WTC11 (cell line): Measurements from ENCODE around the gene PRR30. TPM values are rescaled to one million over a fixed set of nuclear protein-coding genes. Genes with fewer than 3 reads are reported as not detected.

Experiments used
- ATAC-seq: fragments of 200-7000 bp; cut with Tn5 transposase; 2 replicates; pipeline ENCODE4 v1.10.0; 2021; ENCODE audit warnings: mild to moderate bottlenecking, moderate library complexity
- CTCF ChIA-PET: fragments of 300-600 bp; sonication (Branson Sonifier 250); formaldehyde crosslinking; loops from one replicate; lab custom pipeline; 2021; ENCODE audit warnings: antibody characterized with exemption; lab: Charles Lee
- POLR2A ChIA-PET: fragments of 350-600 bp; sonication (Branson Sonifier 250); formaldehyde crosslinking; loops from one replicate; lab custom pipeline; 2021; ENCODE audit warnings: antibody characterized with exemption; lab: Charles Lee
- DNase-seq: peaks from one replicate; pipeline ENCODE4 v3.0.0; 2021; ENCODE audit warnings: low spot score
- H3K27ac Mint-ChIP-seq: 2 replicates; pipeline ENCODE4 v1.8.0; 2021; ENCODE audit warnings: mixed read lengths
- H3K27me3 Mint-ChIP-seq: 2 replicates; pipeline ENCODE4 v1.8.0; 2021; ENCODE audit warnings: low read depth, mild to moderate bottlenecking, moderate library complexity, mixed read lengths
- H3K36me3 Mint-ChIP-seq: 2 replicates; pipeline ENCODE4 v1.8.0; 2021; ENCODE audit warnings: mixed read lengths
- H3K4me1 Mint-ChIP-seq: 2 replicates; pipeline ENCODE4 v1.8.0; 2022; ENCODE audit warnings: mixed read lengths
- H3K4me3 Mint-ChIP-seq: 2 replicates; pipeline ENCODE4 v1.8.0; 2021; ENCODE audit warnings: mild to moderate bottlenecking, moderate library complexity, mixed read lengths
- H3K9me3 Mint-ChIP-seq: 2 replicates; pipeline ENCODE4 v1.8.0; 2021; ENCODE audit warnings: mixed read lengths
- ATF1 ChIP-seq: sonication (generic); formaldehyde crosslinking; IDR thresholded peaks from 2 replicates; pipeline ENCODE4 v1.8.1; 2023; ENCODE audit warnings: mild to moderate bottlenecking, moderate library complexity, missing genetic modification reagents
- ESRRA ChIP-seq: sonication (generic); formaldehyde crosslinking; IDR thresholded peaks from 2 replicates; pipeline ENCODE4 v1.8.1; 2022; ENCODE audit warnings: mild to moderate bottlenecking, missing genetic modification reagents, borderline replicate concordance
- FOXK1 ChIP-seq: sonication (generic); formaldehyde crosslinking; IDR thresholded peaks from 2 replicates; pipeline ENCODE4 v1.8.0; 2022; ENCODE audit warnings: mild to moderate bottlenecking, moderate library complexity, missing genetic modification reagents
- GABPB1 ChIP-seq: sonication (generic); formaldehyde crosslinking; IDR thresholded peaks from 2 replicates; pipeline ENCODE4 v1.8.1; 2023; ENCODE audit warnings: mild to moderate bottlenecking, missing genetic modification reagents
- SMAD4 ChIP-seq: sonication (generic); formaldehyde crosslinking; IDR thresholded peaks from 2 replicates; pipeline ENCODE4 v1.8.0; 2022; ENCODE audit warnings: mild to moderate bottlenecking, missing genetic modification reagents
- SP1 ChIP-seq: sonication (generic); formaldehyde crosslinking; conservative IDR thresholded peaks from 2 replicates; pipeline ENCODE4 v1.8.1; 2022; ENCODE audit warnings: missing genetic modification reagents
- TEAD1 ChIP-seq: sonication (generic); formaldehyde crosslinking; IDR thresholded peaks from 2 replicates; pipeline ENCODE4 v1.8.0; 2022; ENCODE audit warnings: mild to moderate bottlenecking, missing genetic modification reagents
- ZBTB21 ChIP-seq: sonication (generic); formaldehyde crosslinking; IDR thresholded peaks from 2 replicates; pipeline ENCODE4 v1.8.1; 2023; ENCODE audit warnings: mild to moderate bottlenecking, missing genetic modification reagents, borderline replicate concordance
- ZNF121 ChIP-seq: sonication (generic); formaldehyde crosslinking; IDR thresholded peaks from 2 replicates; pipeline ENCODE4 v1.8.0; 2023; ENCODE audit warnings: missing genetic modification reagents
- ZNF138 ChIP-seq: sonication (generic); formaldehyde crosslinking; conservative IDR thresholded peaks from 2 replicates; pipeline ENCODE4 v1.8.1; 2022; ENCODE audit warnings: mild to moderate bottlenecking, moderate library complexity, missing genetic modification reagents
- ZNF219 ChIP-seq: sonication (generic); formaldehyde crosslinking; IDR thresholded peaks from 2 replicates; pipeline ENCODE4 v1.8.0; 2023; ENCODE audit warnings: missing genetic modification reagents, mild to moderate bottlenecking, borderline replicate concordance
- ZNF423 ChIP-seq: fragments of 250-450 bp; sonication (Bioruptor Pico); IDR thresholded peaks from 2 replicates; pipeline ENCODE4 v2.1.2; 2022; ENCODE audit warnings: mild to moderate bottlenecking, moderate library complexity
- total RNA-seq: library from RNA; stranded (reverse); gene quantifications from 3 replicates; pipeline ENCODE4 v1.2.3, GENCODE V29; 2021
- TF ChIP-seq, protein P1 (sequence below): sonication (generic); formaldehyde crosslinking; IDR thresholded peaks from 2 replicates; pipeline ENCODE4 v1.8.1; 2023; ENCODE audit warnings: mild to moderate bottlenecking, missing genetic modification reagents, borderline replicate concordance
- TF ChIP-seq, protein P2 (sequence below): fragments of 250-450 bp; sonication (Bioruptor Pico); conservative IDR thresholded peaks from 2 replicates; pipeline ENCODE4 v1.9.0; 2021; ENCODE audit warnings: mild to moderate bottlenecking
- TF ChIP-seq, protein P3 (sequence below): sonication (generic); formaldehyde crosslinking; IDR thresholded peaks from 2 replicates; pipeline ENCODE4 v1.8.1; 2023; ENCODE audit warnings: mild to moderate bottlenecking, missing genetic modification reagents
- TF ChIP-seq, protein P4 (sequence below): sonication (generic); formaldehyde crosslinking; IDR thresholded peaks from 2 replicates; pipeline ENCODE4 v1.8.0; 2022; ENCODE audit warnings: missing genetic modification reagents
- TF ChIP-seq, protein P5 (sequence below): sonication (generic); formaldehyde crosslinking; IDR thresholded peaks from 2 replicates; pipeline ENCODE4 v1.8.1; 2022; ENCODE audit warnings: missing genetic modification reagents, borderline replicate concordance

The PRR30 gene
- total RNA-seq, 1 experiment from 2014 or later = not detected

DNA sequence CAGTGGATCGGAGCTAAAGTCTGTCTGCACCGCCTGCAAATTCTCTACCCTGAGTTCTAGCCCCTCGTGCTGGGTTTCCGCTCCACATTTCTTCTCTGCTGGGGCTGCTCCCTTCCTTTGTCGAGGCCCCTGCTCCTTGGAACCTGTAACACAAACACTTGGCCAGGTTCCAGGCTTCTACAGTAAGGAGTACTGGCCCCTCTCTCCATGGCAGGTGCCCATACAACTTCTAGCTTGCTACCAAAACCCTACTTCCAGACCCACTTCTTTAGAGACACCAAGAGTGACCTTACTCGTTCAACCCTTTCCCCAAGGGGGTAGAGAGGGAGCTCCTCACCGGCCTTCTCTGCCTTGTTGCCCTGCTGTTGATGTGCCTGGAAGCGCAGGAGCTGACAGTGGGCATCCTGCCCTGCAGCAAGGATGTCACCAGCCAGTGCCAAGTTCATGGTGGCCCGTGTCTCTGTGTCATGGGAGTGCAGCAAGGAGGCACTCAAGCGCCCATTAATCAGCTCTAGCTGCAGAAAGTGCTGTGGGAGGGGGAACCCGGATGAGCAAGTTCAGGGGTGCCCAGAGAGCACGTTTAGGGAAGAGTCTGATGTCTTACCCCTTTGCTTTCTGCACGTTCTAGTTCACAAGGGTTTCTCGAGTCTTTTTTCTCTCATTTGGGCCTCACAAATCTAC is 5.9 kb downstream of the PRR30 start:
- no peak for ATAC-seq
- CTCF ChIA-PET = interaction anchor here (0.7 to 3.3 kb wide), 39 partner anchors 10 to 172 kb away, joined by 3 to 50 read pairs (median 5); partner anchors contain the start of genes ABHD1, ATRAID, CAD and CGREF1
- H3K9me3 Mint-ChIP-seq = no peaks in the 10 kb centered on the region

DNA sequence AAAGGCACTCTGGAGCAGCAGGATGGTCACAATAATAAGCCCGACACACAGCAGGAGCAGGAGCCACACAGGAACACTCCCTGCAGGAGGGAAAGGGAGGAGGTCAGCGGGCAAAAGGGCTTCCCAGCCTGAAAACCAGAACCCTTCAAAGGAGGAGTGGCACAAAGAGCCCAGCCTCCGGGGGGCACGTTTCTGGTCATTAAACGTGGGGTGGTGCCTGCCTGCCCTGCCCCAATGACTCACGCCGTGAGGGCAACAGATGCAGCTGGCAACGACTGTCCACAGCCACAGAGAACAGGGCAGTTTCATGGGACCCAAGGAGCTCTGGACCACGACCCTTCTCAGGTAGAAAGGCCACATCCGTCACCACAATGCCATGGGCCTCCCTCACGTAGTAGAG is 7.8 kb downstream of the PRR30 start:
- H3K9me3 Mint-ChIP-seq = no peaks in the 10 kb centered on the region
- H3K36me3 Mint-ChIP-seq = peaks cover 21% of the 10 kb centered on the region
- DNase-seq = no peak
- H3K4me1 Mint-ChIP-seq = peaks cover 14% of the 10 kb centered on the region
- POLR2A ChIA-PET = no interaction called here
- no peak for ATAC-seq
- no peaks in the 10 kb centered on the region; the same call in 1 of the 2 replicates for H3K27me3 Mint-ChIP-seq
- CTCF ChIA-PET = interaction anchor here (0.8 to 1.2 kb wide), 2 partner anchors 39 to 44 kb away, joined by 3 read pairs; partner anchors contain the start of gene KHK
- H3K27ac Mint-ChIP-seq = no peak overlapping the region
- no peak overlapping the region for H3K4me3 Mint-ChIP-seq
- TF ChIP-seq ZNF219 (CRISPR knock-in tag) (no peak), ESRRA (no peak), ZNF138 (CRISPR knock-in tag) (no peak)
- TF ChIP-seq, protein P1, sequence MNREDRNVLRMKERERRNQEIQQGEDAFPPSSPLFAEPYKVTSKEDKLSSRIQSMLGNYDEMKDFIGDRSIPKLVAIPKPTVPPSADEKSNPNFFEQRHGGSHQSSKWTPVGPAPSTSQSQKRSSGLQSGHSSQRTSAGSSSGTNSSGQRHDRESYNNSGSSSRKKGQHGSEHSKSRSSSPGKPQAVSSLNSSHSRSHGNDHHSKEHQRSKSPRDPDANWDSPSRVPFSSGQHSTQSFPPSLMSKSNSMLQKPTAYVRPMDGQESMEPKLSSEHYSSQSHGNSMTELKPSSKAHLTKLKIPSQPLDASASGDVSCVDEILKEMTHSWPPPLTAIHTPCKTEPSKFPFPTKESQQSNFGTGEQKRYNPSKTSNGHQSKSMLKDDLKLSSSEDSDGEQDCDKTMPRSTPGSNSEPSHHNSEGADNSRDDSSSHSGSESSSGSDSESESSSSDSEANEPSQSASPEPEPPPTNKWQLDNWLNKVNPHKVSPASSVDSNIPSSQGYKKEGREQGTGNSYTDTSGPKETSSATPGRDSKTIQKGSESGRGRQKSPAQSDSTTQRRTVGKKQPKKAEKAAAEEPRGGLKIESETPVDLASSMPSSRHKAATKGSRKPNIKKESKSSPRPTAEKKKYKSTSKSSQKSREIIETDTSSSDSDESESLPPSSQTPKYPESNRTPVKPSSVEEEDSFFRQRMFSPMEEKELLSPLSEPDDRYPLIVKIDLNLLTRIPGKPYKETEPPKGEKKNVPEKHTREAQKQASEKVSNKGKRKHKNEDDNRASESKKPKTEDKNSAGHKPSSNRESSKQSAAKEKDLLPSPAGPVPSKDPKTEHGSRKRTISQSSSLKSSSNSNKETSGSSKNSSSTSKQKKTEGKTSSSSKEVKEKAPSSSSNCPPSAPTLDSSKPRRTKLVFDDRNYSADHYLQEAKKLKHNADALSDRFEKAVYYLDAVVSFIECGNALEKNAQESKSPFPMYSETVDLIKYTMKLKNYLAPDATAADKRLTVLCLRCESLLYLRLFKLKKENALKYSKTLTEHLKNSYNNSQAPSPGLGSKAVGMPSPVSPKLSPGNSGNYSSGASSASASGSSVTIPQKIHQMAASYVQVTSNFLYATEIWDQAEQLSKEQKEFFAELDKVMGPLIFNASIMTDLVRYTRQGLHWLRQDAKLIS (CRISPR knock-in tag) = no peak
- TF ChIP-seq, protein P2, sequence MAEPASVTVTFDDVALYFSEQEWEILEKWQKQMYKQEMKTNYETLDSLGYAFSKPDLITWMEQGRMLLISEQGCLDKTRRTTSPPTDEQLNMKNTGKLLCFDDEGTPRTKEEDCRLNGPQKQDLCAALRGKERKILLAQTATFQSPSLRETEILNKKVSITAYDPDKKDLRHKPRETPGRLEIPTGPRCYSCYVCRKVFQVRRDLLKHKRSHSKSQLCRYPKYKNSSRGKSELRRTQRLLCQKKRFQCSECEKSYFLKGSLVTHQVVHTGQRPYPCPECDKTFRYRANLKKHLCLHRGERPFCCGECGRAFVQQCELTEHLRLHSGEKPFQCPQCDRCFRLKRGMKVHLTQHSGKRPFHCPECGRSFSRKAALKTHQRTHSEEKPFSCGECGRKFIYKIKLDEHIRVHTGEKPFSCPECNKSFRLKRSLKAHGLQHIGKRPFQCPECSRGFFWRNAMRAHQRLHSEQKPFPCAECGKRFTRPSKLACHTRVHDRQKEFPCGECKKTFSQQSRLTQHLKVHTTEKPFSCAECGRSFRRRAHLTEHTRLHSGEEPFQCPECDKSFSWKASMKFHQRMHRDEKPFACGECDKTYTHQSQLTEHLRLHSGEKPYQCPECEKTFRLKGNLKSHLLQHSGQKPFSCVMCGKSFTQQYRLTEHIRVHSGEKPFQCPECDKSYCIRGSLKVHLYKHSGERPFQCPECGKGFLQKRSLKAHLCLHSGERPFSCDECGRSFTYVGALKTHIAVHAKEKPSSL (CRISPR knock-in tag) = no peak

More for the DNA sequence above, 5.9 kb downstream of the PRR30 start:
- Mint-ChIP-seq H3K27me3 (peaks cover 4% of the 10 kb centered on the region), H3K36me3 (peaks cover 21% of the 10 kb centered on the region), H3K4me1 (peaks cover 14% of the 10 kb centered on the region)
- TF ChIP-seq, protein P3, sequence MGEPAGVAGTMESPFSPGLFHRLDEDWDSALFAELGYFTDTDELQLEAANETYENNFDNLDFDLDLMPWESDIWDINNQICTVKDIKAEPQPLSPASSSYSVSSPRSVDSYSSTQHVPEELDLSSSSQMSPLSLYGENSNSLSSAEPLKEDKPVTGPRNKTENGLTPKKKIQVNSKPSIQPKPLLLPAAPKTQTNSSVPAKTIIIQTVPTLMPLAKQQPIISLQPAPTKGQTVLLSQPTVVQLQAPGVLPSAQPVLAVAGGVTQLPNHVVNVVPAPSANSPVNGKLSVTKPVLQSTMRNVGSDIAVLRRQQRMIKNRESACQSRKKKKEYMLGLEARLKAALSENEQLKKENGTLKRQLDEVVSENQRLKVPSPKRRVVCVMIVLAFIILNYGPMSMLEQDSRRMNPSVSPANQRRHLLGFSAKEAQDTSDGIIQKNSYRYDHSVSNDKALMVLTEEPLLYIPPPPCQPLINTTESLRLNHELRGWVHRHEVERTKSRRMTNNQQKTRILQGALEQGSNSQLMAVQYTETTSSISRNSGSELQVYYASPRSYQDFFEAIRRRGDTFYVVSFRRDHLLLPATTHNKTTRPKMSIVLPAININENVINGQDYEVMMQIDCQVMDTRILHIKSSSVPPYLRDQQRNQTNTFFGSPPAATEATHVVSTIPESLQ = no peak
- TF ChIP-seq, protein P4, sequence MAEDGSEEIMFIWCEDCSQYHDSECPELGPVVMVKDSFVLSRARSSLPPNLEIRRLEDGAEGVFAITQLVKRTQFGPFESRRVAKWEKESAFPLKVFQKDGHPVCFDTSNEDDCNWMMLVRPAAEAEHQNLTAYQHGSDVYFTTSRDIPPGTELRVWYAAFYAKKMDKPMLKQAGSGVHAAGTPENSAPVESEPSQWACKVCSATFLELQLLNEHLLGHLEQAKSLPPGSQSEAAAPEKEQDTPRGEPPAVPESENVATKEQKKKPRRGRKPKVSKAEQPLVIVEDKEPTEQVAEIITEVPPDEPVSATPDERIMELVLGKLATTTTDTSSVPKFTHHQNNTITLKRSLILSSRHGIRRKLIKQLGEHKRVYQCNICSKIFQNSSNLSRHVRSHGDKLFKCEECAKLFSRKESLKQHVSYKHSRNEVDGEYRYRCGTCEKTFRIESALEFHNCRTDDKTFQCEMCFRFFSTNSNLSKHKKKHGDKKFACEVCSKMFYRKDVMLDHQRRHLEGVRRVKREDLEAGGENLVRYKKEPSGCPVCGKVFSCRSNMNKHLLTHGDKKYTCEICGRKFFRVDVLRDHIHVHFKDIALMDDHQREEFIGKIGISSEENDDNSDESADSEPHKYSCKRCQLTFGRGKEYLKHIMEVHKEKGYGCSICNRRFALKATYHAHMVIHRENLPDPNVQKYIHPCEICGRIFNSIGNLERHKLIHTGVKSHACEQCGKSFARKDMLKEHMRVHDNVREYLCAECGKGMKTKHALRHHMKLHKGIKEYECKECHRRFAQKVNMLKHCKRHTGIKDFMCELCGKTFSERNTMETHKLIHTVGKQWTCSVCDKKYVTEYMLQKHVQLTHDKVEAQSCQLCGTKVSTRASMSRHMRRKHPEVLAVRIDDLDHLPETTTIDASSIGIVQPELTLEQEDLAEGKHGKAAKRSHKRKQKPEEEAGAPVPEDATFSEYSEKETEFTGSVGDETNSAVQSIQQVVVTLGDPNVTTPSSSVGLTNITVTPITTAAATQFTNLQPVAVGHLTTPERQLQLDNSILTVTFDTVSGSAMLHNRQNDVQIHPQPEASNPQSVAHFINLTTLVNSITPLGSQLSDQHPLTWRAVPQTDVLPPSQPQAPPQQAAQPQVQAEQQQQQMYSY (CRISPR knock-in tag) = no peak
- TF ChIP-seq TEAD1 (CRISPR knock-in tag) (no peak), ZNF423 (CRISPR knock-in tag) (no peak), ZNF121 (CRISPR knock-in tag) (no peak), FOXK1 (CRISPR knock-in tag) (no peak), ATF1 (CRISPR knock-in tag) (no peak), SMAD4 (no peak), GABPB1 (no peak), ZBTB21 (CRISPR knock-in tag) (no peak), SP1 (CRISPR knock-in tag) (no peak)
- TF ChIP-seq, protein P2 (CRISPR knock-in tag) = no peak
- TF ChIP-seq, protein P5, sequence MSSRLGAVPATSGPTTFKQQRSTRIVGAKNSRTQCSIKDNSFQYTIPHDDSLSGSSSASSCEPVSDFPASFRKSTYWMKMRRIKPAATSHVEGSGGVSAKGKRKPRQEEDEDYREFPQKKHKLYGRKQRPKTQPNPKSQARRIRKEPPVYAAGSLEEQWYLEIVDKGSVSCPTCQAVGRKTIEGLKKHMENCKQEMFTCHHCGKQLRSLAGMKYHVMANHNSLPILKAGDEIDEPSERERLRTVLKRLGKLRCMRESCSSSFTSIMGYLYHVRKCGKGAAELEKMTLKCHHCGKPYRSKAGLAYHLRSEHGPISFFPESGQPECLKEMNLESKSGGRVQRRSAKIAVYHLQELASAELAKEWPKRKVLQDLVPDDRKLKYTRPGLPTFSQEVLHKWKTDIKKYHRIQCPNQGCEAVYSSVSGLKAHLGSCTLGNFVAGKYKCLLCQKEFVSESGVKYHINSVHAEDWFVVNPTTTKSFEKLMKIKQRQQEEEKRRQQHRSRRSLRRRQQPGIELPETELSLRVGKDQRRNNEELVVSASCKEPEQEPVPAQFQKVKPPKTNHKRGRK = no peak
- TF ChIP-seq, all 79 proteins: peak for 0
- Mint-ChIP-seq H3K27ac (peak overlapping the region; percentile 41; the same call in 1 of the 2 replicates), H3K4me3 (peak overlapping the region; percentile 90)
- POLR2A ChIA-PET = interaction anchor here (0.6 to 1.7 kb wide), 12 partner anchors 9 to 362 kb away, joined by 3 to 9 read pairs (median 4); partner anchors contain the start of genes ABHD1, ATRAID, CAD and CGREF1
- DNase-seq = no peak
